ENCODE data around the gene LPAR5.

GRCh38 chr12:6652391-6652790 is 16.6 kb upstream of the LPAR5 start:
- TF ChIP-seq, protein P1, sequence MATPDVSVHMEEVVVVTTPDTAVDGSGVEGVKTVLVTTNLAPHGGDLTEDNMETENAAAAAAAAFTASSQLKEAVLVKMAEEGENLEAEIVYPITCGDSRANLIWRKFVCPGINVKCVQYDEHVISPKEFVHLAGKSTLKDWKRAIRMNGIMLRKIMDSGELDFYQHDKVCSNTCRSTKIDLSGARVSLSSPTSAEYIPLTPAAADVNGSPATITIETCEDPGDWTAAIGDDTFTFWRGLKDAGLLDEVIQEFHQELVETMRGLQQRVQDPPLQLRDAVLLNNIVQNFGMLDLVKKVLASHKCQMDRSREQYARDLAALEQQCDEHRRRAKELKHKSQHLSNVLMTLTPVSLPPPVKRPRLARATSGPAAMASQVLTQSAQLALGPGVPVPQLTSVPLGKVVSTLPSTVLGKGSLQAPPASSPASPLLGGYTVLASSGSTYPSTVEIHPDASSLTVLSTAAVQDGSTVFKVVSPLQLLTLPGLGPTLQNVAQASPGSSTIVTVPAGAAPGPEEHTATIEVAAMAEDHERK (CRISPR knock-in tag; IDR thresholded peaks at IDR 0.05; ENCODE audit: low read depth): no peak
- TF ChIP-seq CTCF (CRISPR knock-in tag; IDR thresholded peaks at IDR 0.05) (no peak), ZNF503 (CRISPR knock-in tag; IDR thresholded peaks at IDR 0.05) (no peak), ZNF318 (CRISPR knock-in tag; IDR thresholded peaks at IDR 0.05) (no peak), MAFG (CRISPR knock-in tag; IDR thresholded peaks at IDR 0.05) (no peak), NR1H2 (CRISPR knock-in tag; IDR thresholded peaks at IDR 0.05; ENCODE audit: borderline replicate concordance, low read depth) (no peak), MAFK (conservative IDR thresholded peaks at IDR 0.05 in 1 of 2, IDR thresholded peaks at IDR 0.05 in 1 of 2; ENCODE audit: low read length in 2 of 2) (no peak), FOXJ3 (CRISPR knock-in tag; IDR thresholded peaks at IDR 0.05; ENCODE audit: borderline replicate concordance) (no peak), NFE2L1 (CRISPR knock-in tag; IDR thresholded peaks at IDR 0.05; ENCODE audit: borderline replicate concordance) (no peak), ZSCAN12 (CRISPR knock-in tag; IDR thresholded peaks at IDR 0.05) (no peak), NR2F2 (IDR thresholded peaks at IDR 0.05; ENCODE audit: borderline replicate concordance, low read depth) (no peak)
- TF ChIP-seq, protein P2, sequence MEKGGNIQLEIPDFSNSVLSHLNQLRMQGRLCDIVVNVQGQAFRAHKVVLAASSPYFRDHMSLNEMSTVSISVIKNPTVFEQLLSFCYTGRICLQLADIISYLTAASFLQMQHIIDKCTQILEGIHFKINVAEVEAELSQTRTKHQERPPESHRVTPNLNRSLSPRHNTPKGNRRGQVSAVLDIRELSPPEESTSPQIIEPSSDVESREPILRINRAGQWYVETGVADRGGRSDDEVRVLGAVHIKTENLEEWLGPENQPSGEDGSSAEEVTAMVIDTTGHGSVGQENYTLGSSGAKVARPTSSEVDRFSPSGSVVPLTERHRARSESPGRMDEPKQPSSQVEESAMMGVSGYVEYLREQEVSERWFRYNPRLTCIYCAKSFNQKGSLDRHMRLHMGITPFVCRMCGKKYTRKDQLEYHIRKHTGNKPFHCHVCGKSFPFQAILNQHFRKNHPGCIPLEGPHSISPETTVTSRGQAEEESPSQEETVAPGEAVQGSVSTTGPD (CRISPR knock-in tag; IDR thresholded peaks at IDR 0.05): no peak

Measured in HepG2 (cell line).